Lung (tissue), 12 donors: Measurements from ENCODE around the gene AP2B1. TPM values are rescaled to one million over a fixed set of nuclear protein-coding genes. Genes with fewer than 3 reads are reported as not detected.

Experiments used
- ATAC-seq: fragments of 200-7000 bp; cut with Tn5 transposase; one replicate; pipeline ENCODE4 v1.9.1; 2020; ENCODE audit warnings: moderate number of reproducible peaks; ENCODE audit not compliant: insufficient read depth, low FRiP score
- DNase-seq, 3 donors: peaks; one replicate each; pipeline ENCODE4 v3.0.0-alpha.2; 2013 to 2017
- H3K27ac ChIP-seq, 2 donors: one replicate each; pipeline ENCODE4 v1.5.1; 2013; ENCODE audit warnings: mild to moderate bottlenecking in 2 of 2, moderate library complexity in 2 of 2, control low read depth in 1 of 2, inconsistent platforms in 1 of 2, low read depth in 1 of 2, low read length in 1 of 2
- H3K27me3 ChIP-seq, 3 donors: one replicate each; pipeline ENCODE4 v1.5.1; 2013; ENCODE audit warnings: low read length in 2 of 3; ENCODE audit not compliant: control insufficient read depth in 3 of 3, insufficient read depth in 3 of 3
- H3K36me3 ChIP-seq, 4 donors: one replicate each; pipeline ENCODE4 v1.5.1; 2013; ENCODE audit warnings: low read length in 4 of 4, mild to moderate bottlenecking in 1 of 4, moderate library complexity in 1 of 4; ENCODE audit not compliant: control insufficient read depth in 4 of 4, insufficient read depth in 4 of 4
- H3K4me1 ChIP-seq, 5 donors: one replicate each; pipeline ENCODE4 v1.5.1; 2013; ENCODE audit warnings: low read length in 5 of 5, mild to moderate bottlenecking in 2 of 5, moderate library complexity in 1 of 5; ENCODE audit not compliant: control insufficient read depth in 5 of 5, insufficient read depth in 5 of 5
- H3K4me3 ChIP-seq: one replicate; pipeline ENCODE4 v1.5.1; 2013; ENCODE audit warnings: mild to moderate bottlenecking, control low read depth, moderate library complexity
- H3K9ac ChIP-seq, 2 donors: one replicate each; pipeline ENCODE4 v1.5.1; 2013; ENCODE audit warnings: low read length in 2 of 2, control low read depth in 1 of 2; ENCODE audit not compliant: insufficient read depth in 1 of 2
- H3K9me3 ChIP-seq, 4 donors: one replicate each; pipeline ENCODE4 v1.5.1; 2013; ENCODE audit warnings: low read length in 3 of 4, mild to moderate bottlenecking in 1 of 4, moderate library complexity in 1 of 4; ENCODE audit not compliant: control insufficient read depth in 4 of 4, insufficient read depth in 3 of 4
- CTCF ChIP-seq: IDR thresholded peaks from 2 replicates; pipeline ENCODE4 v1.5.1; 2012; ENCODE audit warnings: mild to moderate bottlenecking; ENCODE audit errors: control extremely low read depth, extremely low read depth
- WGBS, 2 donors: extraction: QIAGEN DNeasy Blood & Tissue Kit; methylation state at CpG; one replicate each; pipeline ENCODE4 v1.1.7; 2013; 5-methylcytosine and 5-hydroxymethylcytosine counted together
- polyA plus RNA-seq, 2 donors: library from polyadenylated mRNA; stranded (reverse); fragments of 200-250 nt; gene quantifications; one replicate each; pipeline ENCODE4 v1.2.1, GENCODE V29; 2013
- total RNA-seq, 2 donors: library from RNA; depleted of rRNA in 1 of 2; stranded (reverse); fragments of >200 nt in 1 of 2; gene quantifications; one replicate each; pipeline ENCODE4 v1.2.1, GENCODE V29; 2014 to 2021
- donor health status: control.
- donor health status: control.
- donor health status: Bipolar disorder and iron deficiency.
- donor health status: healthy.
- donor health status: DM: yes; HTN: yes; CAD: no.

The AP2B1 gene
- total and polyA plus RNA-seq, 4 donors = 52.9 to 156 (median 82.4) TPM

- 77 to 79% methylated on average over 20 of the region's 20 CpGs for WGBS, 2 donors
- Histone ChIP-seq H3K4me3 (no peak overlapping the region), H3K9me3 (no peaks in the 10 kb centered on the region), H3K9ac (no peak overlapping the region), H3K27ac (peak overlapping the region in 1 of 2 donors; percentile 78), H3K27me3 (no peaks in the 10 kb centered on the region), H3K4me1 (peaks cover 0 to 32% (median 15%) of the 10 kb centered on the region in 5 donors), H3K36me3 (peaks cover 0 to 2% (median 0%) of the 10 kb centered on the region in 4 donors)
- ATAC-seq = no peak
- no peak for TF ChIP-seq CTCF
- no peak for DNase-seq
Observed at GRCh38 chr17:35773129-35773528, 186.0 kb downstream of the AP2B1 start.

GRCh38 chr17:35773679-35774425 lies 186.7 kb downstream of the AP2B1 start:
- peaks cover 0 to 32% (median 16%) of the 10 kb centered on the region in 5 donors for H3K4me1 ChIP-seq
- H3K27ac ChIP-seq = peak overlapping the region in 1 of 2 donors; percentile 78
- no peaks in the 10 kb centered on the region for H3K9me3 ChIP-seq
- H3K4me3 ChIP-seq = no peak overlapping the region
- WGBS, 2 donors = 54 to 82% methylated on average over 10 of the region's 10 CpGs
- H3K27me3 ChIP-seq = no peaks in the 10 kb centered on the region
- no peak for TF ChIP-seq CTCF
- no peak overlapping the region for H3K9ac ChIP-seq
- peaks cover 0 to 2% (median 0%) of the 10 kb centered on the region in 4 donors for H3K36me3 ChIP-seq
- peak; percentile 56 for ATAC-seq
- peak in 1 of 3 donors; percentile 17 for DNase-seq

GRCh38 chr17:35774499-35774898 lies 187.4 kb downstream of the AP2B1 start:
- no peak for TF ChIP-seq CTCF
- Histone ChIP-seq H3K4me3 (no peak overlapping the region), H3K4me1 (peaks cover 0 to 32% (median 20%) of the 10 kb centered on the region in 5 donors), H3K9me3 (no peaks in the 10 kb centered on the region), H3K9ac (peak overlapping the region in 1 of 2 donors; percentile 16), H3K27ac (peak overlapping the region in 1 of 2 donors; percentile 78), H3K27me3 (peaks cover 0 to 2% (median 0%) of the 10 kb centered on the region in 3 donors), H3K36me3 (peaks cover 0 to 2% (median 0%) of the 10 kb centered on the region in 4 donors)
- DNase-seq (peak; percentile 79 to 86 (median 82)), ATAC-seq (no peak)
- 53 to 71% methylated on average over 5 of the region's 5 CpGs for WGBS, 2 donors
